OCI-LY7 (cell line): Measurements from ENCODE around the gene SRGAP3. TPM values are rescaled to one million over a fixed set of nuclear protein-coding genes. Genes with fewer than 3 reads are reported as not detected.

Source experiments
- BruUV-seq: library from RNA; stranded (reverse); fragments of 400-500 nt; replicated peaks from 2 replicates; lab custom pipeline; 2021; lab: Mats Ljungman, UMichigan
- CTCF ChIA-PET: fragments of 300-600 bp; sonication (Branson Sonifier 250); formaldehyde crosslinking; loops from one replicate; lab custom pipeline; 2022; ENCODE audit warnings: antibody characterized with exemption; ENCODE audit not compliant: unreplicated experiment; lab: Charles Lee
- POLR2A ChIA-PET: fragments of 300-600 bp; sonication (Branson Sonifier 250); formaldehyde crosslinking; loops from one replicate; lab custom pipeline; 2022; ENCODE audit warnings: antibody characterized with exemption; lab: Charles Lee
- DNase-seq: peaks from one replicate; pipeline ENCODE4 v3.0.0-alpha.2; 2015; ENCODE audit warnings: low spot score
- H2AFZ ChIP-seq: fragments of 200-600 bp; sonication (generic), shearing (Covaris generic); 2 replicates; pipeline ENCODE4 v1.6.1; 2014; ENCODE audit warnings: mild to moderate bottlenecking, antibody characterized with exemption, low read length, moderate library complexity
- H3K27ac ChIP-seq: fragments of 200-600 bp; sonication (generic); 2 replicates; pipeline ENCODE4 v1.5.1; 2014; ENCODE audit warnings: mixed run types, low read depth, mild to moderate bottlenecking, moderate library complexity, low read length, inconsistent platforms; ENCODE audit not compliant: poor library complexity, severe bottlenecking
- H3K36me3 ChIP-seq: fragments of 200-600 bp; sonication (generic); 2 replicates; pipeline ENCODE4 v1.6.1; 2014; ENCODE audit warnings: mild to moderate bottlenecking, antibody characterized with exemption, low read length, moderate library complexity, mixed read lengths; ENCODE audit not compliant: insufficient read depth
- H3K4me1 ChIP-seq: fragments of 200-600 bp; sonication (generic); 2 replicates; pipeline ENCODE4 v1.5.1; 2014; ENCODE audit warnings: mild to moderate bottlenecking, low read length; ENCODE audit not compliant: insufficient read depth, poor library complexity, severe bottlenecking
- H3K4me2 ChIP-seq: fragments of 200-600 bp; sonication (generic); 2 replicates; pipeline ENCODE4 v1.6.1; 2014; ENCODE audit warnings: mild to moderate bottlenecking, low read length
- H3K4me3 ChIP-seq: fragments of 200-600 bp; sonication (generic); 2 replicates; pipeline ENCODE4 v1.5.1; 2014; ENCODE audit warnings: mild to moderate bottlenecking, low read depth, low read length; ENCODE audit not compliant: poor library complexity, severe bottlenecking
- H3K79me2 ChIP-seq: fragments of 200-600 bp; sonication (generic); 2 replicates; pipeline ENCODE4 v1.6.1; 2016; ENCODE audit warnings: low read depth, mild to moderate bottlenecking, low read length, moderate library complexity, mixed read lengths; ENCODE audit not compliant: insufficient read depth
- H3K9me2 ChIP-seq: fragments of 200-600 bp; sonication (generic); 2 replicates; pipeline ENCODE4 v1.6.1; 2016; ENCODE audit warnings: mild to moderate bottlenecking, low read length, mixed read lengths; ENCODE audit not compliant: insufficient read depth
- H3K9me3 ChIP-seq: fragments of 200-600 bp; sonication (generic); 2 replicates; pipeline ENCODE4 v1.6.1; 2014; ENCODE audit warnings: mild to moderate bottlenecking, mixed run types, low read length, mixed read lengths
- H4K20me1 ChIP-seq: fragments of 200-600 bp; sonication (generic); 2 replicates; pipeline ENCODE4 v1.6.1; 2014; ENCODE audit warnings: mild to moderate bottlenecking, antibody characterized with exemption, low read length, moderate library complexity, mixed read lengths; ENCODE audit not compliant: insufficient read depth
- EZH2phosphoT487 ChIP-seq: fragments of 200-600 bp; sonication (generic); IDR thresholded peaks from 2 replicates; pipeline ENCODE4 v1.6.1; 2018; ENCODE audit warnings: low read depth, borderline replicate concordance, mild to moderate bottlenecking, mixed run types, antibody characterized with exemption, low read length, moderate library complexity, mixed read lengths
- intact Hi-C: fragments of 100-400 bp; cut with micrococcal nuclease; formaldehyde crosslinking; loops from one replicate; pipeline ENCODE4 v1.10.0; 2022; ENCODE audit not compliant: unreplicated experiment
- total RNA-seq, 2 experiments: library from RNA; depleted of rRNA in 1 of 2; stranded (reverse); fragments of >200 nt in 1 of 2; shearing (Covaris generic) in 1 of 2; gene quantifications; 2 replicates each; pipeline ENCODE4 v1.2.3, GENCODE V29; 2014 to 2022
- TF ChIP-seq, protein P1 (sequence below): fragments of 200-600 bp; sonication (generic); conservative IDR thresholded peaks from 2 replicates; pipeline ENCODE4 v1.5.1; 2014; ENCODE audit warnings: mild to moderate bottlenecking, antibody characterized with exemption, low read length, moderate library complexity, mixed read lengths

The SRGAP3 gene
- total RNA-seq, 2 experiments from 2014 or later, result 1.5 to 1.7 TPM

DNA sequence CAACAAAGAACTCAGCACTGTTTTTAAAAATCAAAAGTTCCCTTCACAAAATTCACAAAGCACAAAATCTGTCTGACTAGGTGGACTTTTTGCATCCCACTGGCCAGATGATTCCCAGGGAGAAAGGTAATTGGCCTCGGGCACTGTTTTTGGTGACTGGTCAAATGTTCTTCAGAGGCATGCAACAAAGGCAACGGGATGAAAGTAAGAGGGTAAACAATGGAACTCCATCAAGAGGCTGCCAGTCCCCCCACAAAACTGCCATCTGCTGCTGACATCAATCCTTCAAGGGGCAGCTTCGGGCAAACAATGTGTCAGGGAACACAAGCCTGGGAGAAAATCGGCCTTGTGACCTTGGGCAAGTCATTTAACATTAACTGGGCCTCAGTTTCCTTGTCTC lies 3.3 kb downstream of the SRGAP3 start:
- H3K9me2 ChIP-seq, result no peaks in the 10 kb centered on the region
- peaks cover 12% of the 10 kb centered on the region for H3K4me1 ChIP-seq
- BruUV-seq, result no TSS peak
- no peak for DNase-seq
- no peak overlapping the region for H3K27ac ChIP-seq
- H3K4me3 ChIP-seq, result no peak overlapping the region
- no peaks in the 10 kb centered on the region for H4K20me1 ChIP-seq
- CTCF ChIA-PET, result no interaction called here
- no peaks in the 10 kb centered on the region for H3K9me3 ChIP-seq
- intact Hi-C loops, result no loop called here
- no peaks in the 10 kb centered on the region for H3K79me2 ChIP-seq
- TF ChIP-seq, protein P1, sequence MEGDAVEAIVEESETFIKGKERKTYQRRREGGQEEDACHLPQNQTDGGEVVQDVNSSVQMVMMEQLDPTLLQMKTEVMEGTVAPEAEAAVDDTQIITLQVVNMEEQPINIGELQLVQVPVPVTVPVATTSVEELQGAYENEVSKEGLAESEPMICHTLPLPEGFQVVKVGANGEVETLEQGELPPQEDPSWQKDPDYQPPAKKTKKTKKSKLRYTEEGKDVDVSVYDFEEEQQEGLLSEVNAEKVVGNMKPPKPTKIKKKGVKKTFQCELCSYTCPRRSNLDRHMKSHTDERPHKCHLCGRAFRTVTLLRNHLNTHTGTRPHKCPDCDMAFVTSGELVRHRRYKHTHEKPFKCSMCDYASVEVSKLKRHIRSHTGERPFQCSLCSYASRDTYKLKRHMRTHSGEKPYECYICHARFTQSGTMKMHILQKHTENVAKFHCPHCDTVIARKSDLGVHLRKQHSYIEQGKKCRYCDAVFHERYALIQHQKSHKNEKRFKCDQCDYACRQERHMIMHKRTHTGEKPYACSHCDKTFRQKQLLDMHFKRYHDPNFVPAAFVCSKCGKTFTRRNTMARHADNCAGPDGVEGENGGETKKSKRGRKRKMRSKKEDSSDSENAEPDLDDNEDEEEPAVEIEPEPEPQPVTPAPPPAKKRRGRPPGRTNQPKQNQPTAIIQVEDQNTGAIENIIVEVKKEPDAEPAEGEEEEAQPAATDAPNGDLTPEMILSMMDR, result no peak
- no peak for TF ChIP-seq EZH2phosphoT487
- no peaks in the 10 kb centered on the region for H3K36me3 ChIP-seq
- no peak overlapping the region for H2AFZ ChIP-seq
- POLR2A ChIA-PET, result no interaction called here
- H3K4me2 ChIP-seq, result no peak overlapping the region

- CTCF ChIA-PET, result no interaction called here
Observed at GRCh38 chr3:9244495-9245183, 4.8 kb downstream of the SRGAP3 start.

DNA sequence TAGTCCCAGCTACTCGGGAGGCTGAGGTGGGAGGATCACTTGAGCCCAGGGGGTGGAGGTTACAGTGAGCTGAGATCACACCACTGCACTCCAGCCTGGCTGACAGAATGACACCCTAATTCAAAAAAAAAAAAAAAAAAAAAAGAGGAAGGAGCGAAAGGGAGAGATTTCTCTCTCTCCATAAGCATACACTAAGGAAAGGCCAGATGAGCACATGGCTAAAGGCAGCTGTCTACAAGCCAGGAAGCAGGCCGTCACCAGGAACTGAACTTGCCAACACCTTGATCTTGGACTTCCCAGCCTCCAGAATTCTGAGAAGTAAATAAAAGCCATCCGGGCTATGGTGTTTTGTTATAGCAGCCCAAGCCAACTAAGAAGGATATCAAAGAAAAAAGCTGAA lies 7.5 kb downstream of the SRGAP3 start:
- no TSS peak for BruUV-seq
- no peaks in the 10 kb centered on the region for H3K79me2 ChIP-seq
- H3K9me2 ChIP-seq, result no peaks in the 10 kb centered on the region
- ChIA-PET CTCF (no interaction called here), POLR2A (interaction anchor here (0.7 to 0.8 kb wide), 2 partner anchors 96 to 310 kb away, joined by 3 to 6 read pairs; no protein-coding TSS in a partner anchor)
- H3K9me3 ChIP-seq, result no peaks in the 10 kb centered on the region
- no peaks in the 10 kb centered on the region for H3K4me1 ChIP-seq
- no peak overlapping the region for H3K4me3 ChIP-seq
- no peak overlapping the region for H3K4me2 ChIP-seq
- H3K36me3 ChIP-seq, result no peaks in the 10 kb centered on the region
- DNase-seq, result no peak
- no peaks in the 10 kb centered on the region for H4K20me1 ChIP-seq
- intact Hi-C loops, result no loop called here
- H2AFZ ChIP-seq, result no peak overlapping the region
- H3K27ac ChIP-seq, result no peak overlapping the region
- TF ChIP-seq, protein P1, result no peak
- TF ChIP-seq EZH2phosphoT487, result no peak

More at GRCh38 chr3:9244495-9245183, 4.8 kb downstream of the SRGAP3 start:
- Histone ChIP-seq H3K4me2 (no peak overlapping the region), H3K27ac (no peak overlapping the region), H3K9me2 (no peaks in the 10 kb centered on the region), H3K9me3 (no peaks in the 10 kb centered on the region), H3K4me3 (no peak overlapping the region), H3K36me3 (no peaks in the 10 kb centered on the region), H3K79me2 (no peaks in the 10 kb centered on the region), H4K20me1 (no peaks in the 10 kb centered on the region), H2AFZ (no peak overlapping the region), H3K4me1 (peaks cover 8% of the 10 kb centered on the region)
- intact Hi-C loops, result no loop called here
- no TSS peak for BruUV-seq
- TF ChIP-seq EZH2phosphoT487, result no peak
- TF ChIP-seq, protein P1, result no peak
- DNase-seq, result no peak
- POLR2A ChIA-PET, result no interaction called here
